OCI-M2 (cell line): Measurements from ENCODE around the gene DNMT3B.
"Not testable (repeated sequence)": the region's sequence is repeated elsewhere in the genome, so short reads cannot be mapped to it uniquely, and the experiment has no call there.

ENCODE experiments used
- DNase-seq: peaks from one replicate; lab custom pipeline; 2025; ENCODE audit not compliant: unreplicated experiment; lab: John Stamatoyannopoulos, UW

The DNMT3B gene

GRCh38 chr20:32762754-32763201, 593 bp downstream of the DNMT3B start:
- no peak for DNase-seq

- DNase-seq, result no peak
Measured at GRCh38 chr20:32763202-32764004, 1.2 kb downstream of the DNMT3B start.

- DNase-seq, result no peak
Measured at GRCh38 chr20:32764005-32764960, 2.1 kb downstream of the DNMT3B start.

- DNase-seq, result not testable (repeated sequence)
Measured at GRCh38 chr20:32765230-32765875, 3.2 kb downstream of the DNMT3B start.

- DNase-seq, result no peak
Measured at GRCh38 chr20:32767418-32768198, 5.4 kb downstream of the DNMT3B start.

- DNase-seq, result no peak
Measured at GRCh38 chr20:32772046-32772445, 9.9 kb downstream of the DNMT3B start.

- no peak for DNase-seq
Measured at GRCh38 chr20:32773223-32773622, 11.0 kb downstream of the DNMT3B start.

- no peak for DNase-seq
Measured at GRCh38 chr20:32773855-32774254, 11.7 kb downstream of the DNMT3B start.

- no peak for DNase-seq
Measured at GRCh38 chr20:32775336-32775991, 13.3 kb downstream of the DNMT3B start.

- no peak for DNase-seq
Measured at GRCh38 chr20:32777177-32777956, 15.2 kb downstream of the DNMT3B start.

- DNase-seq, result no peak
Measured at GRCh38 chr20:32779500-32780211, 17.5 kb downstream of the DNMT3B start.

- DNase-seq, result no peak
Measured at GRCh38 chr20:32780278-32780677, 18.1 kb downstream of the DNMT3B start.

GRCh38 chr20:32780749-32781655, 18.8 kb downstream of the DNMT3B start:
- DNase-seq, result no peak

GRCh38 chr20:32784369-32785080, 22.3 kb downstream of the DNMT3B start:
- no peak for DNase-seq

- no peak for DNase-seq
Measured at GRCh38 chr20:32786059-32786760, 24.0 kb downstream of the DNMT3B start.

- no peak for DNase-seq
Measured at GRCh38 chr20:32787168-32787567, 25.0 kb downstream of the DNMT3B start.
